Measurements from ENCODE around the gene SAXO2. TPM values are rescaled to one million over a fixed set of nuclear protein-coding genes. Genes with fewer than 3 reads are reported as not detected.
"Not testable (repeated sequence)": the region's sequence is repeated elsewhere in the genome, so short reads cannot be mapped to it uniquely, and the experiment has no call there.

The SAXO2 gene
- 2.6 TPM for polyA plus RNA-seq (ENCODE audit: insufficient read length)

DNA sequence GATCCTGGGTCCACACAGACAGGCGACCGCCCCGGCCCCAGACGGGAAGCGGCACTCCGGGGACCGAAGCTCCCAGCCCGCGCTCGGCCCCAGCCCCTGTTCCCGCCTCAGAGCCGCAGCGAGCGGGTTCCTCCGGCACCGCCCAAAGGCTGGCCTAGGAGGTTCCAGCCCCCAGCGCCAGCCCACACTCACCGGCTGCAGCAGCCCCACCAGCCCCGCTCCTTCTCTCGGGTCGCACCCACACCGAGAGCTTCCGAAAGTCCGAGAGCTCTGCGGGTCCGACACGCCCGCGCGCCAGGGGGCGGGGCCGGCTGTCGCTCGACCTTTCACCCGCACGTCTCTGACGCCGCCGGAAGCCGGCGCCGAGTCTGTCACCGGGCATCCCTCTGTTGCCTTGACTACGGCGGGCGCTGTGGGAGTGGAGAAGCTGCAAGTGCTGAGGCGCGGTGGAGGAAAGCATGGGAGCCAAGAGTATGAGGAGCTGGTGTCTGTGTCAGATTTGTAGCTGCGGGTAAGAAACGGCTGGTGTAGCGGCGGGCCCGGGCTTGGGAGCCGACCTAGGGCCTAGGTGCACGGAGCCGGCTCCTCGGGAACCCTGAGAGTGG lies at the start of gene SAXO2, which contains the start of gene EFL1:
Gene SAXO2, plus strand, starts transcription at position 397 of the 605 bp plus-strand sequence. Its CDS starts 62 bp downstream, at position 459.
Gene EFL1, minus strand, starts transcription at position 313 of the 605 bp plus-strand sequence. CDS start 956 bp downstream, outside the sequence.
- peak; percentile 88 for DNase-seq

GRCh38 chr15:82216092-82216491 lies 46.5 kb upstream of the SAXO2 start:
- DNase-seq: not testable (repeated sequence)

DNA sequence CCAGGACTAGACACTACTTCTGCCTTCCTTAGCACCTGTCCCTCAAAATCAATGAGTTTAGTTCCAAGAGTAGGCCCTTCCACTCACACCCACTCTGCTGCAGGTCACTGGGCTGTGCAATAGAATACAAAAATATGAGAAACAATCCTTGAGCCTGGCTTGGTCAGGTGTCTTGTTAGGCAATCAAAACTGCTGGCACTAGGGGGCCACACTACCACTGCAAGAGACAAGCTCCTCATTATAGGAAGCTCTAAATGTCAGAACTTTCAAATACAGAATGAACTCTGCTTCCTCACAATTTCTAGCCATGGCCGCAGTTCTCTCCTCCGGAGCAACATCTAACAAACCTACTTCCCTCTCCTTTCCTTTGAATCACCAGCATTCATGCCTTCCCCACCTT lies 41.1 kb upstream of the SAXO2 start:
- DNase-seq: peak; percentile 10

DNA sequence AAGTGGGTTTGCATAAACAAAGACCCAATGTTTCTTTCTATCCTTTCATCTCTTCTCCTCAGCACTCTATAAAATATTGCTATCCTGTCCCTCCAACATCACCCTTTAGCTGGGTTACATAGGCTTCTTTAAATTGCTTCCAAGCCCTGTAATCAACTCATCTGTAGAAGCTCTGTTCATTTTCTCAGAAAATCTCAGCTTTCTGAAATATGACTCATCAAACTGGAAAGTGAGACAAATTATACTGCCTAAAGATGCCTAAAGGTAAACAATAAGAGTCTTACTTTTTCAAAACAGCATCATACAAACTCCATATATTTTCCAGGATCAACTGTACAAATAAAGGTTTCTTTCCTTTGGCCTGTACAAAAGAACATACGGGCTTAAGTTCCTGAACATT lies 33.9 kb upstream of the SAXO2 start:
- DNase-seq: no peak

DNA sequence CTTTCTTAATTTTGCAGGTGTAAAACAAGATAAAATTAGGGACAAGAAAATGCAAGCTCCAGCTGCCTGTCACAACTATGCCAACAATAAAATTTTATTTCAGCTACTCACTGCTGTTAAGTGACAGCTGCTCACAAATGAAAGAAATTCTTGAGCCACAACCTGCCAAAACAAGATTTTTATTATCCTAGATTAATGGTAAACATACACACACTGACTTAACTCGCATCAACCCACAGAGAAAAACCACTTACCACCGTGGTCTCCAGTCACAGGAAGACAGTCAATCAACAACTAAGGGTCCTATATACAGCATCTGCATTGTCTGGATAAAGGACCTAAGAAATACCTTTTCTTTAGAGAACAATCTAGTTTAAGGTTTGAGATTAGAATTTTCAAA lies 31.4 kb upstream of the SAXO2 start:
- DNase-seq: no peak

- DNase-seq: no peak
These were observed 30.8 kb upstream of the SAXO2 start for GRCh38 chr15:82231842-82232241.

DNA sequence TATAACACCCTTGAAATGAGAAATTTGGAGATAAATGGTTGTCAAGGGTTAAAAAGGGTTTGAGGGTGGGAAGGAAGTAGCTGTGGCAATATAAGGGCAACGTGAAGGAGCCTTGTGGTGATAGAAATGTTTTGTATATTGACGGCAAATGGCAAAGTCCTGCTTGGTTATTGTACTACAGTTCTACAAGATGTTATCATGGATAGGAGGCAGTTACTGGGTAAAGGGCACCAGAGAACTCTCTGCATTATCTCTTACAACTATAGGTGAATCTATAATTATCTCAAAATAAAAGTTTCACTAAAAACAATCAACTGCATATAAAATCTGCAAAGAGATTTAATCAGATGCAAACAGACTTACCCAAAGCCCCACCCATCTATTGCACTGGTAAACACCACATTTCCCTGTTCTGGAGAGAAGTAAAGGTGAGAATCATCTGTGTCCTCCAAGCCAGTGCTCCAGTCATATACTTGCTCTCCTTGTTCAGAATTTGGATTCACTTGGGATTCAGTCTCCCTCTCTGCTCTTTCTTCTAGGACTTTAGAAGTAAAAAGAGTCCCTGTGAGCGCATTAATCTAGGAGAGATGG lies 24.6 kb upstream of the SAXO2 start:
- not testable (repeated sequence) for DNase-seq

- no peak for DNase-seq
These were observed 22.8 kb upstream of the SAXO2 start for GRCh38 chr15:82239685-82240391.

DNA sequence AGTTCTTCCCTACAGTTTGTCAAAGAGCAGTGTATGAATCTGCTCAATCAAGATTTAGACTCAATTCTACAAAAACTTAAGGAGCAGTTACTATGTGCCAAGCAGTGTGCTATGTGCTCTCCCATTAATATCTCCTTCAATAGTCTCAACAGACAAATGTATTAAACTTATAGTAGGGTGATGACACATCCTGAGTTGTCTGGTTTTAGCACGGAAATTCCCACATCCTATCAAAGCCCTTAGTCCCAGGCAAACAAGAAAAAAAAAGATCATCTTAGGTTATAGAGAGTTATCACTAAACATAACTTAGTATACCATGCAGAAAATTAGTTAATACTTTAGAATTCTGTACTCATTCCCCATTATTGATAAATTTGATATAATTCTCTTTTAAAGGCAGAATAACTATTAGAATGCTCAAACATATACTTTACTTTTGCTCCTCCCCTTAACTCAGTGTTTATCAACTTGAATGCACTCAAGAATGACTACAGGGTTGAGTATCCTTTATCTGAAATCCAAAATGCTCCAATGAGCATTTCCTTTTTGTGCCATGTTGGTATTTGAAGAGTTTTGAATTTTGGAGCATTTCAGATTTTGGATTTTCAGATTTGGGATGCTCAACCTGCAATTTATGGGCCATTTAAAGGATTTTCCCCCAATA lies 20.6 kb upstream of the SAXO2 start:
- DNase-seq: not testable (repeated sequence)

DNA sequence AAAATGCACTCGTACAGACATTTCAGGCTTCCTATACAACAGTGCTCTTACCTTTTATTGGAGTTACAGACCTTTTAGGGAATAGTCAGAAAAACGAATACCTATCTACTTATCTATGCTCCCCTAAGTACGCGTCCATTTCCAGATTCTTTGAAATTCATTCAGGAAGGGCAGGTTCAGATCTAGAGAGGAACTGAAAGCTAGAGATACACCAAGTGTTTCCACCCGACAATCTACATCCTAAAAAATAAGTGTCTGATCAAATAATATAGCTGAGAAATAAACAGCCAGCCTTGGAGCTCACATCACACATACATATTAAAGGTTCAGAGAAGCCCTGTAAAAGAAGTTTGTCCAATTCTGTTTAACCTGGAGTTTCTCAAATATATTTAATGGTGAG lies 19.0 kb upstream of the SAXO2 start:
- DNase-seq: not testable (repeated sequence)

DNA sequence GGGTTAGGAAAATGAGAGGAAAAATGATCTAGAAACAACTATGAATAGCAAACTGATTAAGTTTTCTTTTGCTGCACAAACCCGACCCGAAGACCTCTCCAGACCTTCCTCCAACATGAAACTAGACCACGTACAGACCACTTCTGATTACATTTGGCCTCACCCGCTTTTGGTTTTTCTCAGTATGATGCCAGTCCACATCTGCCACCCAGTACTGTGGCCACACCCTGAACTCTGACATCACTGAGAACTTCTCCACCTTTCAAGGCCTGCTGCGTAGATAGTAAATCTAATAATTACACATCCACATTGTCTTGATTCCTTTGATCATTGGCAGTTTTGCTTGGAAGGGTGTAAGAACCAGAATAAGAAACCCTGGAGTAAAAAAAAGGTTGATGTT lies 16.7 kb upstream of the SAXO2 start:
- DNase-seq: not testable (repeated sequence)

- DNase-seq: not testable (repeated sequence)
These were observed 14.4 kb upstream of the SAXO2 start for GRCh38 chr15:82248261-82248660.

GRCh38 chr15:82261566-82262421 lies 824 bp upstream of the SAXO2 start:
- DNase-seq: not testable (repeated sequence)

- DNase-seq: no peak
These were observed 732 bp downstream of the SAXO2 start for GRCh38 chr15:82263350-82263749.

- not testable (repeated sequence) for DNase-seq
These were observed 4.5 kb downstream of the SAXO2 start for GRCh38 chr15:82267137-82267536.

DNA sequence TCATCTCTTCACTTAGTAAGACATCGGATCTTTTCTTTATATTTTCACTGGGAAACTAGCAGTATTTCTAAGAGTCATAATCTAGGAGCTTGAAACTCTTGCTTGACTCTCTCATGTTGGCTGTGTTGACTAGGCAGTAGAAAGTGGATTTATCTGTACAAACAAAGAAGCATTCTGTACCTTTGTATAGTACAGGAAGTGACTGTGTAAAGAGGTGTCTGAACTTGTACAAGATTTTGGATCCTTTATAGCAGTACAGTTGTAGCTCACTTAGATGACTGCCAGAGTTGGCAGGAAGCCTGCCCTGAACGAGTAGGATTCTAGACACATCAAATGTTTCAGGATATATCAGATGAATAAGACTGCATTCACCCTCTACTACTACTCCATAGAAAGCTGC lies 5.8 kb downstream of the SAXO2 start:
- not testable (repeated sequence) for DNase-seq

DNA sequence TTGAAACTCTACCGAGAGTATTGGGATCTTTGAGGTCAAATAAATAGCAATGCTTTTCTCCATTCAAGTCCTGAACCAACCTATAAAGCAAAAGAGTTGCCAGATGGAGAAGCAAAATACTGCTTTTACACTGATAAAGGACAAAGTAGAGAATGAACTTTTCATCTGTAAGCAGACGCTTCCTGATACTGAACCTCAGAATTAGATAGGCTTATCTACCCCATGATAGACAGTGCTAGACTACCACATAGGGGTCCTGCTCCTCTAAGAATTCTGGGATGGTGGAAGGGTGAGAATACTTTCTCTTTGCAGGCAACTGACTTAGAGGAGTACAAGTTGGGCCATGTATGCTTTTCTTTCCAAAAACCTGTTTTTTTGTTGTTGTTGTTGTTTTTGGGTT lies 9.5 kb downstream of the SAXO2 start:
- no peak for DNase-seq

DNA sequence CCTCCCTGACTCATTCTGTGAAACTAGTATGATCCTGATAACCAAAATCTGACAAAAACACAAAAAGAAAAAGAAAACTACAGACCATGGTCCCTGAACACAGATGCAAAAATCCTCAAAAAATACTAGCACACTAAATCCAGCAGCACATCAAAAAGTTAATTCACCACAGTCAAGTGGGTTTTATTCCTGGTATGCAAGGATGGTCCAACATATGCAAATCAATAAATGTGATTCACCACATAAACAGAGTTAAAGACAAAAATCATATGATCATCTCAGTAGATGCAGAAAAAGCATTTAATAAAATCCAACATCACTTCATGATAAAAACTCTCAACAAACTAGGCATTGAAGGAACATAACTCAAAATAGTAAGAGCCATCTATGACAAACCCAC lies 12.8 kb downstream of the SAXO2 start:
- no peak for DNase-seq

- DNase-seq: not testable (repeated sequence)
These were observed 18.7 kb downstream of the SAXO2 start for GRCh38 chr15:82281276-82281675.

- DNase-seq: peak; percentile 17
These were observed 19.8 kb downstream of the SAXO2 start for GRCh38 chr15:82282386-82282785.

- DNase-seq: not testable (repeated sequence)
These were observed 21.8 kb downstream of the SAXO2 start for GRCh38 chr15:82284381-82284780.

- DNase-seq: not testable (repeated sequence)
These were observed 23.9 kb downstream of the SAXO2 start for GRCh38 chr15:82286475-82286874.
